Adrenal gland (tissue), 12 donors: ENCODE results near the gene DAPK2. TPM values are rescaled to one million over a fixed set of nuclear protein-coding genes. Genes with fewer than 3 reads are reported as not detected.

Experiments used
- DNase-seq, 7 donors: peaks; one replicate each; pipeline ENCODE4 v3.0.0-alpha.2; 2019 to 2020
- H3K27ac ChIP-seq, 5 donors: fragments of 200-600 bp; sonication (generic) in 4 of 5; 1 replicate in 3 of 5; 2 replicates in 2 of 5; pipeline versions ENCODE4 v1.5.1 to v1.8.0; 2016 to 2020; ENCODE audit warnings: mild to moderate bottlenecking in 1 of 5
- H3K27me3 ChIP-seq: fragments of 200-600 bp; 2 replicates; pipeline ENCODE4 v1.8.0; 2021
- H3K36me3 ChIP-seq, 2 donors: fragments of 200-600 bp; replicated peaks in 1 of 2; 1 replicate in 1 of 2; 2 replicates in 1 of 2; pipeline versions ENCODE4 v1.5.1 to v1.8.0; 2018 to 2022
- H3K4me1 ChIP-seq, 2 donors: fragments of 200-600 bp; replicated peaks in 1 of 2; 1 replicate in 1 of 2; 2 replicates in 1 of 2; pipeline versions ENCODE4 v1.5.1 to v1.8.0; 2018 to 2021
- H3K4me3 ChIP-seq, 4 donors: fragments of 200-600 bp; sonication (generic) in 3 of 4; one replicate each; pipeline ENCODE4 v1.5.1; 2016 to 2018
- H3K9me3 ChIP-seq, 3 donors: fragments of 200-600 bp; sonication (generic) in 1 of 3; replicated peaks in 1 of 3; 1 replicate in 2 of 3; 2 replicates in 1 of 3; pipeline versions ENCODE4 v1.5.1 to v1.8.0; 2016 to 2021
- POLR2A ChIP-seq, 2 donors: fragments of 450-650 bp; IDR thresholded peaks; one replicate each; pipeline ENCODE4 v1.6.1; 2017; ENCODE audit warnings: antibody characterized with exemption in 2 of 2, mild to moderate bottlenecking in 2 of 2, moderate library complexity in 1 of 2
- WGBS, 4 donors: extraction: QIAGEN DNeasy Blood & Tissue Kit in 2 of 4; methylation state at CpG; one replicate each; pipeline versions ENCODE4 v1.1.5 to v1.1.7; 2013 to 2017; 5-methylcytosine and 5-hydroxymethylcytosine counted together
- intact Hi-C, 2 donors: fragments of 100-400 bp; cut with DNase I; formaldehyde crosslinking; loops; one replicate each; pipeline versions ENCODE4 v1.14.1 to v1.15.0; 2022 to 2023
- polyA plus RNA-seq, 3 donors: library from polyadenylated mRNA; stranded (reverse); fragments of 200-250 nt in 2 of 3; fragments of 350-450 nt in 1 of 3; fragmentation: Illumina TruSeq in 1 of 3; extraction: RNeasy Lipid Tissue Mini Kit (QIAGEN cat#74804) in 1 of 3; gene quantifications; one replicate each; pipeline ENCODE4 v1.2.3, GENCODE V29; 2013 to 2014
- total RNA-seq, 9 donors: library from RNA; depleted of rRNA in 4 of 9; stranded (reverse); fragments of >200 nt in 4 of 9; fragments of 120-200 nt in 1 of 9; fragmentation: NEBNext Ultra II Directional in 1 of 9; extraction: Animal tissue kit (Norgen Biotek cat#: 25700) in 1 of 9; gene quantifications; one replicate each; pipeline versions ENCODE4 v1.1.0 to v1.2.4, GENCODE V29; 2013 to 2023
- TF ChIP-seq, protein P1 (sequence below), 6 experiments: fragments of 450-650 bp in 4 of 6; fragments of 200-600 bp in 2 of 6; sonication (generic) in 1 of 6; IDR thresholded peaks; 1 replicate in 5 of 6; 2 replicates in 1 of 6; pipeline versions ENCODE4 v1.5.1 to v1.8.0; 2016 to 2021; ENCODE audit warnings: antibody characterized with exemption in 6 of 6, mild to moderate bottlenecking in 2 of 6, moderate library complexity in 1 of 6
- donor health status: healthy with polysubstance abuse.
- donor health status: Bipolar disorder and iron deficiency.
- donor health status: DM: yes; HTN: yes; CAD: no.
- donor health status: DM: no; HTN: no; CAD: no.
- donor health status: DM: no; HTN: no; CAD: no.
- donor health status: DM: yes; HTN: yes; CAD: no.

The DAPK2 gene
- total and polyA plus RNA-seq, 12 donors, result 0.97 to 8.7 (median 6.1) TPM

GRCh38 chr15:64016257-64016656, 30.0 kb downstream of the DAPK2 start:
- no peak overlapping the region for H3K4me3 ChIP-seq
- no peak for TF ChIP-seq POLR2A (IDR thresholded peaks at IDR 0.05)
- TF ChIP-seq, protein P1, sequence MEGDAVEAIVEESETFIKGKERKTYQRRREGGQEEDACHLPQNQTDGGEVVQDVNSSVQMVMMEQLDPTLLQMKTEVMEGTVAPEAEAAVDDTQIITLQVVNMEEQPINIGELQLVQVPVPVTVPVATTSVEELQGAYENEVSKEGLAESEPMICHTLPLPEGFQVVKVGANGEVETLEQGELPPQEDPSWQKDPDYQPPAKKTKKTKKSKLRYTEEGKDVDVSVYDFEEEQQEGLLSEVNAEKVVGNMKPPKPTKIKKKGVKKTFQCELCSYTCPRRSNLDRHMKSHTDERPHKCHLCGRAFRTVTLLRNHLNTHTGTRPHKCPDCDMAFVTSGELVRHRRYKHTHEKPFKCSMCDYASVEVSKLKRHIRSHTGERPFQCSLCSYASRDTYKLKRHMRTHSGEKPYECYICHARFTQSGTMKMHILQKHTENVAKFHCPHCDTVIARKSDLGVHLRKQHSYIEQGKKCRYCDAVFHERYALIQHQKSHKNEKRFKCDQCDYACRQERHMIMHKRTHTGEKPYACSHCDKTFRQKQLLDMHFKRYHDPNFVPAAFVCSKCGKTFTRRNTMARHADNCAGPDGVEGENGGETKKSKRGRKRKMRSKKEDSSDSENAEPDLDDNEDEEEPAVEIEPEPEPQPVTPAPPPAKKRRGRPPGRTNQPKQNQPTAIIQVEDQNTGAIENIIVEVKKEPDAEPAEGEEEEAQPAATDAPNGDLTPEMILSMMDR (IDR thresholded peaks at IDR 0.05), result no peak
- WGBS, 4 donors, result 78 to 93% (median 79%) methylated on average over 2 of the region's 2 CpGs
- H3K36me3 ChIP-seq, result no peaks in the 10 kb centered on the region
- H3K27ac ChIP-seq, result no peak overlapping the region
- DNase-seq, result no peak
- no peaks in the 10 kb centered on the region for H3K9me3 ChIP-seq
- no peaks in the 10 kb centered on the region for H3K27me3 ChIP-seq
- peaks cover 8 to 17% of the 10 kb centered on the region in 2 donors for H3K4me1 ChIP-seq
- intact Hi-C loops, result no loop called here

DNA sequence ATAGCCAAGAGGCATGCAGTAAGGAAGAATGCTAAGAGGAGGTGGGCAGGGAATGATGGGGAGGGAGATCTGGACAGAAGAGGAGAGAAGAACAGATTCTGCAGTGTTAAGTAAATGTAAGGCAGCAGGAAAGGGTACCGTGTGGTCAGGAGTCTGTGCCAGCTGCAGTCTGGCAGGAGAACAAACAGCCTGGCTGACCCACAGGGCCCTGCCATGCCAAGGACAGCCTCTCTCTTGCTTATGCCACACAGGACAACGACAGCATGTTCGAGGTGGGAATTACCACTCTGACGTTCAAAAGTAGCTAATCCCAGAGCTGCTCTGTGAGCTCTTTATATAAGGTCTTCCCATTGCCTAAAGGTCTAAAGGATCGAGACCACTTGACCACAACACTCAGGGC, 31.3 kb downstream of the DAPK2 start:
- WGBS, 4 donors, result 44 to 60% (median 51%) methylated on average over 3 to 5 of the region's 5 CpGs
- peak overlapping the region in 2 of 5 donors; percentile 54 to 64 for H3K27ac ChIP-seq
- H3K27me3 ChIP-seq, result no peaks in the 10 kb centered on the region
- TF ChIP-seq, protein P1 (IDR thresholded peaks at IDR 0.05), result no peak
- no peak for TF ChIP-seq POLR2A (IDR thresholded peaks at IDR 0.05)
- peaks cover 8 to 17% of the 10 kb centered on the region in 2 donors for H3K4me1 ChIP-seq
- H3K9me3 ChIP-seq, result no peaks in the 10 kb centered on the region
- DNase-seq, result peak; percentile 74 to 84 (median 76)
- no peaks in the 10 kb centered on the region for H3K36me3 ChIP-seq
- H3K4me3 ChIP-seq, result no peak overlapping the region
- intact Hi-C loops, result no loop called here

DNA sequence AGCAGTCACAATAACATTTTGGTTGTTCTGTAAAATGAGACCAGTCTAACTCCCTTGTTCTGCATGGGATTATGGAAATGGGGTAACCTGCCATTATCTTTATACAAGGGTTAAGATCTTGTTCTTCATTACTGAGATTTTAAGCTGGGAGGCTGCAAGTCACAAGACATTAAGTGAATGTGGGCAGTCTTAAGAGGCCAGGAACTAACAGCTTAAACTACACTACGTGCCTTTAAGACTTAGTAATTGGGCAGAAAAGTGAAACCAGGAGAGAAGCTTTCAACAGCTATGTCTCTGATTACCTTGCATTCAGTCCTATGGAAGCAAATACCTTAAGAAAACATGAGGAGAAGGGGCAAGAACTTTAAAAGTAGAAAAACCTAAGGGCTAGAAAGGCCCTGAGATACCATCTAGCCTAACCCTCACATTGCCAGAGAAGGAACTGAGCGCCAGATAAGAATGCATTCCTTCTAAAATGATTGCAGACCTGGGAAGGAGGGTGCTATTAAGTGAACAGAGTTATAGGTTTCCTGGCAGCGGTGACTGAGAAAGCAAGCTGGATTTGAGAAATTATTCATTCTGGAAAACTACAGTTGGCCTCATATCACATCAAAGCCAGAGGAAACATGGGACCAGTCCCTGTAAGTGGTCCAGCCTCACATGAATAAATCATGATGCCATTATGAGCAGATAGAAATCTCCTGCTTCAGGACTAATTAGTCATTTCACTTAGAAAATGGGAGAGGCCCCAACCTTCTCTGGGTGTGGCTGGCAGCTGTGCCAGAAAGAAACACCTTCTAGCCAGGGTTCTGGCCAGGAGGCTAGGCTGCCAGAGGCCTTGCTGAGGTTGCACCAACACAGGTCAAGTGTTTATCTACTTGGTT, 32.9 kb downstream of the DAPK2 start:
- Histone ChIP-seq H3K4me1 (peaks cover 8 to 17% of the 10 kb centered on the region in 2 donors), H3K4me3 (no peak overlapping the region), H3K27ac (peak overlapping the region in 1 of 5 donors; percentile 17), H3K9me3 (no peaks in the 10 kb centered on the region), H3K27me3 (no peaks in the 10 kb centered on the region), H3K36me3 (no peaks in the 10 kb centered on the region)
- intact Hi-C loops, result no loop called here
- 66 to 85% (median 78%) methylated on average over 3 of the region's 3 CpGs for WGBS, 4 donors
- no peak for DNase-seq
- no peak for TF ChIP-seq POLR2A (IDR thresholded peaks at IDR 0.05)
- TF ChIP-seq, protein P1 (IDR thresholded peaks at IDR 0.05), result no peak

DNA sequence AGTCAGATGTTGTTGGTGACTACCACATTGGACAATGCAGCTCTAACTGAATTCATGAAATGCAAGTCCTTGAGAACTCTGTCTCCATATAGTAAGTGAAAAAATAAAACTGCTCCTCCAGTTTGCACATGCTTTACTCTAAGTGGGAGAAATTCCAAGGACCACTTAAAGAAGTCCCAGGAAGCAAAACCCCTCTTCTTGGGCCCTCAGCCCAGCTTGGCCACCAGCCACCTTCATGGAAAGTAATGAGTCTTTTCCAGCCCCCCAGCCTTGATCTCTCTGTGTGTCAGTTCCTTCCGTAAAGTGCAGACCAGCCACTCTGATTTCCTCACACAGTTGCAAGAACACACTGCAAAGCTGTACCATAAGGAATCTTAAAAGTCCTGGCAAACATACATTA, 34.5 kb downstream of the DAPK2 start:
- H3K36me3 ChIP-seq, result no peaks in the 10 kb centered on the region
- H3K9me3 ChIP-seq, result no peaks in the 10 kb centered on the region
- TF ChIP-seq, protein P1 (IDR thresholded peaks at IDR 0.05), result no peak
- TF ChIP-seq POLR2A (IDR thresholded peaks at IDR 0.05), result no peak
- H3K4me3 ChIP-seq, result no peak overlapping the region
- intact Hi-C loops, result no loop called here
- no peak for DNase-seq
- H3K27me3 ChIP-seq, result no peaks in the 10 kb centered on the region
- H3K4me1 ChIP-seq, result peaks cover 8 to 17% of the 10 kb centered on the region in 2 donors
- 60 to 86% (median 75%) methylated on average over 1 of the region's 1 CpG for WGBS, 4 donors
- H3K27ac ChIP-seq, result no peak overlapping the region
